Mesenchymal stem cell (in vitro differentiated cells and primary cell): ENCODE measurements around the gene SLC2A3.
"Not testable (repeated sequence)": the region's sequence is repeated elsewhere in the genome, so short reads cannot be mapped to it uniquely, and the experiment has no call there.

Experiments
- DNase-seq: peaks from one replicate; pipeline ENCODE4 v3.0.0-alpha.2; 2013
- H2AFZ ChIP-seq: one replicate; pipeline ENCODE4 v1.6.1; 2013; ENCODE audit warnings: low read depth, mild to moderate bottlenecking, control low read depth, inconsistent platforms, low read length, moderate library complexity
- H2AK5ac ChIP-seq: 2 replicates; pipeline ENCODE4 v1.6.1; 2013; ENCODE audit warnings: low read length, moderate library complexity, mild to moderate bottlenecking, inconsistent platforms; ENCODE audit not compliant: severe bottlenecking
- H2BK120ac ChIP-seq: one replicate; pipeline ENCODE4 v1.6.1; 2013; ENCODE audit warnings: low read depth, mild to moderate bottlenecking, inconsistent platforms, low read length, moderate library complexity
- H2BK12ac ChIP-seq, 2 experiments: one replicate each; pipeline ENCODE4 v1.6.1; 2013; ENCODE audit warnings: inconsistent platforms in 2 of 2, low read length in 2 of 2, mild to moderate bottlenecking in 2 of 2, moderate library complexity in 2 of 2, control low read depth in 1 of 2
- H2BK15ac ChIP-seq: one replicate; pipeline ENCODE4 v1.6.1; 2013; ENCODE audit warnings: mild to moderate bottlenecking, low read depth, inconsistent platforms; ENCODE audit not compliant: poor library complexity, severe bottlenecking
- H2BK5ac ChIP-seq: 2 replicates; pipeline ENCODE4 v1.6.1; 2013; ENCODE audit warnings: low read depth, mild to moderate bottlenecking, low read length, control low read depth, inconsistent platforms; ENCODE audit not compliant: poor library complexity, severe bottlenecking
- H3K14ac ChIP-seq, 2 experiments: one replicate each; pipeline ENCODE4 v1.6.1; 2013; ENCODE audit warnings: inconsistent platforms in 2 of 2, low read length in 2 of 2, control low read depth in 1 of 2, mild to moderate bottlenecking in 1 of 2, moderate library complexity in 1 of 2
- H3K18ac ChIP-seq, 2 experiments: one replicate each; pipeline ENCODE4 v1.6.1; 2013; ENCODE audit warnings: inconsistent platforms in 2 of 2, low read length in 2 of 2, control low read depth in 1 of 2, low read depth in 1 of 2, mild to moderate bottlenecking in 1 of 2
- H3K23ac ChIP-seq, 2 experiments: one replicate each; pipeline ENCODE4 v1.6.1; 2013; ENCODE audit warnings: inconsistent platforms in 2 of 2, low read length in 2 of 2, mild to moderate bottlenecking in 2 of 2, moderate library complexity in 2 of 2, control low read depth in 1 of 2
- H3K27ac ChIP-seq: 2 replicates; pipeline ENCODE4 v1.5.1; 2013; ENCODE audit warnings: mild to moderate bottlenecking, moderate library complexity, low read length, control low read depth, inconsistent platforms; ENCODE audit not compliant: poor library complexity, severe bottlenecking
- H3K27me3 ChIP-seq, 2 experiments: 2 replicates each; pipeline versions ENCODE4 v1.6.1 to v1.7.0; 2013; ENCODE audit warnings: low read length in 2 of 2, mild to moderate bottlenecking in 2 of 2, moderate library complexity in 2 of 2, control low read depth in 1 of 2, inconsistent platforms in 1 of 2; ENCODE audit not compliant: control insufficient read depth in 1 of 2, insufficient read depth in 1 of 2
- H3K36me3 ChIP-seq, 2 experiments: 2 replicates each; pipeline versions ENCODE4 v1.6.1 to v1.7.0; 2013; ENCODE audit warnings: low read length in 2 of 2, control low read depth in 1 of 2, inconsistent platforms in 1 of 2, low read depth in 1 of 2, mild to moderate bottlenecking in 1 of 2; ENCODE audit not compliant: insufficient read depth in 2 of 2, control insufficient read depth in 1 of 2
- H3K4ac ChIP-seq, 2 experiments: one replicate each; pipeline ENCODE4 v1.6.1; 2013; ENCODE audit warnings: inconsistent platforms in 2 of 2, low read length in 2 of 2, mild to moderate bottlenecking in 2 of 2, moderate library complexity in 2 of 2, control low read depth in 1 of 2, low read depth in 1 of 2
- H3K4me1 ChIP-seq: 2 replicates; pipeline ENCODE4 v1.6.1; 2013; ENCODE audit warnings: low read depth, low read length, control low read depth; ENCODE audit not compliant: control insufficient read depth, insufficient read depth
- H3K4me2 ChIP-seq: 2 replicates; pipeline ENCODE4 v1.6.1; 2013; ENCODE audit warnings: low read length, mild to moderate bottlenecking, inconsistent platforms; ENCODE audit not compliant: poor library complexity, severe bottlenecking
- H3K4me3 ChIP-seq, 2 experiments: 2 replicates each; pipeline versions ENCODE4 v1.5.1 to v1.7.0; 2013; ENCODE audit warnings: low read length in 2 of 2, mild to moderate bottlenecking in 2 of 2, control low read depth in 1 of 2, low read depth in 1 of 2; ENCODE audit not compliant: insufficient read depth in 1 of 2
- H3K79me1 ChIP-seq: replicated peaks from 2 replicates; pipeline ENCODE4 v1.6.1; 2013; ENCODE audit warnings: mild to moderate bottlenecking, control low read depth, low read length, inconsistent platforms; ENCODE audit not compliant: poor library complexity, severe bottlenecking
- H3K9ac ChIP-seq: 2 replicates; pipeline ENCODE4 v1.7.0; 2013; ENCODE audit warnings: mild to moderate bottlenecking, low read length, moderate library complexity
- H3K9me3 ChIP-seq: 2 replicates; pipeline ENCODE4 v1.7.0; 2013; ENCODE audit warnings: mild to moderate bottlenecking, low read length; ENCODE audit not compliant: control insufficient read depth
- H4K8ac ChIP-seq: one replicate; pipeline ENCODE4 v1.6.1; 2013; ENCODE audit warnings: inconsistent platforms, mild to moderate bottlenecking, low read length, moderate library complexity
- H4K91ac ChIP-seq: one replicate; pipeline ENCODE4 v1.6.1; 2013; ENCODE audit warnings: mild to moderate bottlenecking, low read length, inconsistent platforms
- WGBS: methylation state at CpG from one replicate; pipeline ENCODE4 v1.1.7; 2013; ENCODE audit warnings: mixed read lengths; 5-methylcytosine and 5-hydroxymethylcytosine counted together

The SLC2A3 gene

GRCh38 chr12:7982332-7982735 is 46.3 kb upstream of the SLC2A3 start:
- H3K9ac ChIP-seq, H4K8ac ChIP-seq, H3K18ac ChIP-seq, H3K23ac ChIP-seq, H3K27me3 ChIP-seq, H3K79me1 ChIP-seq, H2BK12ac ChIP-seq, H3K27ac ChIP-seq, H4K91ac ChIP-seq, H2AK5ac ChIP-seq, H3K4me2 ChIP-seq, H3K14ac ChIP-seq, H3K4me1 ChIP-seq, H3K4me3 ChIP-seq, H2AFZ ChIP-seq, H3K36me3 ChIP-seq, H2BK120ac ChIP-seq, H2BK5ac ChIP-seq, H2BK15ac ChIP-seq, H3K4ac ChIP-seq, DNase-seq, H3K9me3 ChIP-seq: not testable (repeated sequence)
- 27% methylated on average over 2 of the region's 2 CpGs for WGBS

- H3K4me3 ChIP-seq: no peak overlapping the region
- H3K14ac ChIP-seq: no peak overlapping the region
- H2BK12ac ChIP-seq: no peak overlapping the region
- H3K27me3 ChIP-seq: no peaks in the 10 kb centered on the region
- DNase-seq: no peak
- H2AK5ac ChIP-seq: no peak overlapping the region
- H2AFZ ChIP-seq: no peak overlapping the region
- no peak overlapping the region for H4K8ac ChIP-seq
- H3K18ac ChIP-seq: no peak overlapping the region
- no peak overlapping the region for H3K27ac ChIP-seq
- no peak overlapping the region for H3K9ac ChIP-seq
- no peaks in the 10 kb centered on the region for H3K79me1 ChIP-seq
- H3K4me2 ChIP-seq: no peak overlapping the region
- no peak overlapping the region for H3K4ac ChIP-seq
- no peak overlapping the region for H2BK120ac ChIP-seq
- no peaks in the 10 kb centered on the region for H3K9me3 ChIP-seq
- no peak overlapping the region for H4K91ac ChIP-seq
- no peak overlapping the region for H2BK5ac ChIP-seq
- H3K36me3 ChIP-seq: no peaks in the 10 kb centered on the region
- no peak overlapping the region for H2BK15ac ChIP-seq
- WGBS: 96% methylated on average over 4 of the region's 4 CpGs
- H3K23ac ChIP-seq: no peak overlapping the region
- H3K4me1 ChIP-seq: no peaks in the 10 kb centered on the region
Observed at GRCh38 chr12:7981446-7981845, 45.5 kb upstream of the SLC2A3 start.

- not testable (repeated sequence) for H3K27ac ChIP-seq, H2BK12ac ChIP-seq, H3K18ac ChIP-seq, DNase-seq, H2BK15ac ChIP-seq, H2AFZ ChIP-seq, H3K4me1 ChIP-seq, H3K36me3 ChIP-seq, H3K27me3 ChIP-seq, H4K8ac ChIP-seq, H2AK5ac ChIP-seq, H3K4ac ChIP-seq, H3K9me3 ChIP-seq, H3K9ac ChIP-seq, H3K79me1 ChIP-seq, H2BK5ac ChIP-seq, H4K91ac ChIP-seq, H2BK120ac ChIP-seq, H3K14ac ChIP-seq, H3K23ac ChIP-seq, H3K4me3 ChIP-seq, H3K4me2 ChIP-seq
- 69% methylated on average over 6 of the region's 13 CpGs for WGBS
Observed at GRCh38 chr12:7977351-7978124, 41.6 kb upstream of the SLC2A3 start.

- 95% methylated on average over 4 of the region's 6 CpGs for WGBS
- H3K9me3 ChIP-seq: no peaks in the 10 kb centered on the region
- no peak overlapping the region for H4K8ac ChIP-seq
- H3K79me1 ChIP-seq: no peaks in the 10 kb centered on the region
- no peak overlapping the region for H4K91ac ChIP-seq
- no peaks in the 10 kb centered on the region for H3K27me3 ChIP-seq
- no peak overlapping the region for H2BK15ac ChIP-seq
- no peak overlapping the region for H2BK5ac ChIP-seq
- no peak overlapping the region for H2BK12ac ChIP-seq
- H3K4me1 ChIP-seq: peaks cover 1% of the 10 kb centered on the region
- no peak overlapping the region for H2AFZ ChIP-seq
- H3K23ac ChIP-seq: no peak overlapping the region
- H3K27ac ChIP-seq: no peak overlapping the region
- H3K36me3 ChIP-seq: no peaks in the 10 kb centered on the region
- no peak overlapping the region for H3K4me3 ChIP-seq
- no peak overlapping the region for H2BK120ac ChIP-seq
- H3K18ac ChIP-seq: no peak overlapping the region
- no peak overlapping the region for H3K4me2 ChIP-seq
- DNase-seq: no peak
- H2AK5ac ChIP-seq: no peak overlapping the region
- no peak overlapping the region for H3K4ac ChIP-seq
- H3K9ac ChIP-seq: no peak overlapping the region
- H3K14ac ChIP-seq: no peak overlapping the region
Observed at GRCh38 chr12:7973457-7973825, 37.5 kb upstream of the SLC2A3 start.
